HS-5 (cell line): ENCODE data around the gene ZCCHC7.
"Not testable (repeated sequence)": the region's sequence is repeated elsewhere in the genome, so short reads cannot be mapped to it uniquely, and the experiment has no call there.

Experiments used
- DNase-seq: peaks from one replicate; pipeline ENCODE4 v3.0.0-alpha.2; 2012; ENCODE audit warnings: low read depth

Gene ZCCHC7

DNA sequence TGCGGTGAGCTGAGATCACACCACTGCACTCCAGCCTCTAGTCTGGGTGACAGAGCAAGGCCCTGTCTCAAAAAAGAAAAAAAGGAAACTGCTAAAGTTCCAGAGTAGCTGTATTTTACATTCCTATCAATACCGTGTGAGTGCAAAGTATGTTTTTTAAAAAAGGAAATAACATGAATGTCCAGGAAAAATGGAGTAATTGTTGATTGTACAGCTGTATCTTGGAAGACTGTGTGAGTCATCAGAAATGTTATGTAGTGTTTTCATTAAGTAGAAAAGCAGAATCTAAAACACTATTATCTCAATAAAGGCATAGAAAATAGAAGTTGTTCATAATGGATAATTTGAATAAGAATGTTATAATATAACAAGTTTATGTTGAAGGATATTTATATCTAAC lies 53.9 kb downstream of the ZCCHC7 start:
- no peak for DNase-seq

DNA sequence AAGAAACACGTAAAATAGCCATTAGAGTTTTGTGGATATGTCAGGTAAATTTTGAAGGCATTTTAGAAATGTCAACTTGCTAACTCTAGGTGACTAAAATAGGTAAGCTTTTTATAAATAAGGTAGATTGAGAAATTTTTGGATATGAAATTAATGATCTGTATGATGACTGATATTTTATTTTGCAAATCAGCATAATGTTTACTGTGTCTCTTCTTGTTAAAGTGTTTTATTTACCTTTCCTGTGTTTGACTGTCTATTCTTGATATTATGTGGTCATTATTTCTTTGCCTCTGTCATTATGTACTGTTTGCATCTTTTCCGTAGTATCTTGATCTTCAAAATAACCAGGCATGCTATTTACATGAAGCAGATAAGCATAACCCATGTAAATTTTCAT lies 58.4 kb downstream of the ZCCHC7 start:
- DNase-seq: no peak

GRCh38 chr9:37179576-37179975 lies 59.2 kb downstream of the ZCCHC7 start:
- no peak for DNase-seq

- DNase-seq: no peak
These were observed 59.8 kb downstream of the ZCCHC7 start for GRCh38 chr9:37180138-37180537.

- DNase-seq: no peak
These were observed 62.3 kb downstream of the ZCCHC7 start for GRCh38 chr9:37182718-37183117.

GRCh38 chr9:37184905-37185867 lies 64.8 kb downstream of the ZCCHC7 start:
- no peak for DNase-seq

DNA sequence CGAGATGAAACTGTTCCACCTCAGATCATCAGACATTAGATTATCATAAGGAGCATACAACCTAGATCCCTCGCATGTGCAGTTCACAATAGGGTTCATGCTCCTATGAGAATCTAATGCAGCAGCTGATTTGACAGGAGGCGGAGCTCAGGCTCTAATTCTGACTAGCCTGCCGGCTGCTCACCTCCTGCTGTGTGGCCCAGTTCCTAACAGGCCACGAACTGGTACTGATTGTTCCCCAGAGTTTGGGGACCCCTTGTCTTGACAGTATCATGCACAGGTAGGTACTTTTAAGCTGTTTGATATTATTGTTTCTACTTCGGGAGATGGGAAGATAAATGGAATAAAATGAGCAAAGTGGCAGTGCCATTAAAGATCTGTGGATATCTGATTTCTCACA lies 66.9 kb downstream of the ZCCHC7 start:
- DNase-seq: no peak

DNA sequence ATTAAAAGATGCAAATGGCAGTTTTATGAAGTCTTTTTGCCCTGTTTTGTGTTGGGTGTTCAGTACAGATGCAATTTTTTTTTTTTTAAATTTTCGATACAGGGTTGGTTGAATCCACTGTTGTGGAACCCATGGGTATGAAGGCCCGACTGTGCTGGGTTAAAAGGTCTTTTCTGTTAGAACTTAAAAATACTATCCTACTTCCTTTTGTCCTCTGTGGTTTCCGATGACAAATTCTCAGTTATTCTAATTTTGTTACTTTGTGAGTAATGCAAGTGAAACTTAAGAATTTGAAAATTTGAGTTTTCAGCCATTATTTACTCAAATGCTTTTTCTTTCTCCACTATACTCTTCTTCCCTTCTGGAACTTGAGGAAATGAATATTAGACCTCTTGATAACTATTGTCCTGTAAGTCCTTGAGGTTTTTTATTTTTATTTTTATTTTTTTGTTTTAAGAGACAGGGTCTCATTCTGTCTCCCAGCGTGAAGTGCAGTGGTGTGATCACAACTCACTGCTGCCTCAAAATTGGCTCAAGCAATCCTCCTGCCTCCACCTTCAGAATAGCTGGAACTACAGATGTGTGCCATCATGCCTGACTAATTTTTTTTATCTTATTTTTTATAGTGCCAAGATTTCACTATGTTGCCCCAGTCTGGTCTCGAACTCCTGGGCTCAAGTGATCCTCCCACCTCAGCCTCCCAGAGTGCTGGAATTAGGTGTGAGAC lies 67.5 kb downstream of the ZCCHC7 start:
- no peak for DNase-seq

- DNase-seq: not testable (repeated sequence)
These were observed 70.4 kb downstream of the ZCCHC7 start for GRCh38 chr9:37190739-37191138.

GRCh38 chr9:37191403-37192089 lies 71.2 kb downstream of the ZCCHC7 start:
- no peak for DNase-seq

- DNase-seq: no peak
These were observed 72.4 kb downstream of the ZCCHC7 start for GRCh38 chr9:37192803-37193202.

GRCh38 chr9:37197158-37198038 lies 77.0 kb downstream of the ZCCHC7 start:
- peak; percentile 30 for DNase-seq

GRCh38 chr9:37198039-37198729 lies 77.8 kb downstream of the ZCCHC7 start:
- DNase-seq: no peak

DNA sequence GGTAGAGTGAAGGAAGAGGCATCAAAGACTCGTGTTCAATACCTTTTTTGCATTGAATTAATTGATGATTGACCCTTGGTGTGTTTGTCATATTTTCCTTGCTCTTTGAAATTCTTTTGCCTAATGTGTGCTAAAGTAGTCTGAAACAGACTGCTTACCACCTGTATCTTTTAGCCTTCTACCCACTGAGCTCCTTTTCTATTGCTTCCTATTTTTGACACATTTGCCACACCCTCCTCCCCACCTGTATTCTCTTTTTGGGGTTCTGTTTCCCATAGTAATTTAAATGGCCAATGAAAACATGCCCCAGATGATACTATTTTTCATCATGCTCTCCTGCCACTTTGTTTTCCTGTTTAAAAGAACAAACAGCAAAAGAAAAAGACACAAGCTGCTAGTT lies 78.5 kb downstream of the ZCCHC7 start:
- DNase-seq: no peak

GRCh38 chr9:37200433-37201005 lies 80.1 kb downstream of the ZCCHC7 start:
- DNase-seq: peak; percentile 18

DNA sequence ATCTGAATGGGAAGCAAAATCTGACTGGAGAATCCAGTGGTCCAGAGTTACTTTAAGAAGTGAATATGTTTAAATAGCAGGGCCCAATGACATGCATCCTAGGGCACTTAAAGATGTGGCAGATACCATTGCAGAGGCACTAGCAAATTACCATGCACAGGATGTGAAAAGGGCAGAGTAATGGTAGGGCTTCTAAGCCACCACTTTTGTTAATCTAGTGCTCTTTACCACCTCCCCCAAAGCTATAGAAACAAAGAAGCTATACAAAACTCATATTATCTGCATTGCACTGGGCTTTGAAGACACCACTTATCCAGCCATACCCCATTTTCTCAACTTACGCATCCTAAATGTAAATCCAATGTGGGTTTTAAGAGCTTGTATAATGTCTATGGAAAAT lies 81.2 kb downstream of the ZCCHC7 start:
- no peak for DNase-seq

GRCh38 chr9:37202091-37202490 lies 81.7 kb downstream of the ZCCHC7 start:
- DNase-seq: no peak

GRCh38 chr9:37203456-37203855 lies 83.1 kb downstream of the ZCCHC7 start:
- not testable (repeated sequence) for DNase-seq

GRCh38 chr9:37206121-37206620 lies 85.8 kb downstream of the ZCCHC7 start:
- DNase-seq: no peak
